ENCODE results near the gene SLC5A6. TPM values are rescaled to one million over a fixed set of nuclear protein-coding genes. Genes with fewer than 3 reads are reported as not detected.

SLC5A6 gene
- total and polyA plus RNA-seq, 2 of the 4 experiments (the other 2 are of a cell fraction) = 28.8 to 34.2 TPM

DNA sequence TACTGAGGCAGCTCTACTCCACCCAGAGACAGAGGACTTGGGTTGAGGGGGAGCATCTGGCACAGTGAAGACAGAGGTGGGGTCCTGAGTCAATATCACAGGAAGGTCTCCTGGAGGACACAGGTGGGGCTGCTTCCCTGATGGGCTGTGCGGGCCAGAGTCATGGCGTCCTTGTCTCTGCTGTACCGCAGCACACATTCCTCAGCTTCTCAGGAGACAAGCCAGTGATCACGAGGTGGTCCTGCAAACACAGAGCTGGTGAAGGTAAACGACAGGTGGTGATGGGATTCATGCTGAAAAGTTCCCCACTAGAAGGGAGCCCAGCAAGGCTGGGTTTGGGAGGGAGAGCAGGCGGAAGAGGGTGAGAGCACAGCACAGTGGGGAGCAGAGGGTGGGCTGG lies 53.6 kb downstream of the SLC5A6 start:
- H3K23ac ChIP-seq (ENCODE audit: low read depth, low read length) = no peak overlapping the region
- dilution Hi-C loops (cut with HindIII; ENCODE audit: low sequenced_read_pairs, unreplicated experiment) (no loop called here), intact Hi-C loops (cut with micrococcal nuclease) (no loop called here), in situ Hi-C loops (cut with MboI; ENCODE audit: low sequenced_read_pairs) (no loop called here)
- H3K9me3 ChIP-seq (ENCODE audit: control insufficient read depth, insufficient read depth, low read length) = no peaks in the 10 kb centered on the region
- no TSS peak for BruUV-seq (replicated peaks)
- no peak overlapping the region for H4K5ac ChIP-seq (ENCODE audit: low read depth, low read length)
- no peak overlapping the region for H3K27ac ChIP-seq (ENCODE audit: insufficient read depth, low read length)
- no peak overlapping the region for H4K8ac ChIP-seq (ENCODE audit: low read depth in 2 of 2, low read length in 2 of 2)
- no peaks in the 10 kb centered on the region for H3K36me3 ChIP-seq (ENCODE audit: control insufficient read depth, insufficient read depth, low read length)
- H3K4me3 ChIP-seq (ENCODE audit: insufficient read depth, low read depth, low read length) = no peak overlapping the region
- no peak overlapping the region for H3K14ac ChIP-seq (replicated peaks; ENCODE audit: low read depth, low read length)
- peaks cover 13% of the 10 kb centered on the region for H3K27me3 ChIP-seq (ENCODE audit: control insufficient read depth, insufficient read depth, low read length)
- H3K9me1 ChIP-seq (ENCODE audit: insufficient read depth, low read length) = no peaks in the 10 kb centered on the region
- no peak overlapping the region for H3K4ac ChIP-seq (ENCODE audit: low read depth, low read length)
- no peaks in the 10 kb centered on the region for H3K4me1 ChIP-seq (ENCODE audit: control insufficient read depth, insufficient read depth, low read length)
- no peak overlapping the region for H2BK20ac ChIP-seq (ENCODE audit: low read depth, low read length)
- H4K91ac ChIP-seq (ENCODE audit: insufficient read depth, low read depth, low read length) = no peak overlapping the region
- H2BK15ac ChIP-seq (ENCODE audit: low read depth, low read length) = no peak overlapping the region
- no peak overlapping the region for H3K9ac ChIP-seq (ENCODE audit: low read depth, low read length)
- H2BK120ac ChIP-seq (ENCODE audit: low read depth, low read length) = no peak overlapping the region
- H2AK5ac ChIP-seq (ENCODE audit: low read depth, low read length) = no peak overlapping the region
- H3K79me1 ChIP-seq (ENCODE audit: low read depth in 1 of 2, low read length in 2 of 2) = no peaks in the 10 kb centered on the region
- DNase-seq (no peak), ATAC-seq (ENCODE audit: low read depth) (no peak)
- H3K56ac ChIP-seq (ENCODE audit: extremely low read depth, insufficient read depth, low read length) = no peak overlapping the region
- 38% methylated on average over 2 of the region's 6 CpGs; no CpG with 5 or more reads in 1 of the 2 experiments for WGBS, 2 experiments (ENCODE audit: extremely low coverage in 2 of 2, insufficient read length in 1 of 2)
- H3K4me2 ChIP-seq (ENCODE audit: low read depth, low read length) = no peak overlapping the region
- ChIA-PET CTCF (interaction anchor here (1.1 kb wide), 1 partner anchor 11 kb away, joined by 4 read pairs; no protein-coding TSS in a partner anchor), POLR2A (ENCODE audit: unreplicated experiment) (interaction anchor here (0.5 kb wide), 1 partner anchor 24 kb away, joined by 5 read pairs; no protein-coding TSS in a partner anchor)
- no peaks in the 10 kb centered on the region; the same call in 1 of the 2 replicates for H4K20me1 ChIP-seq (ENCODE audit: insufficient read depth, low read length)
- H2BK5ac ChIP-seq (ENCODE audit: low read depth, low read length, poor library complexity, severe bottlenecking) = no peak overlapping the region
- TF ChIP-seq MAZ (IDR thresholded peaks at IDR 0.05; ENCODE audit: borderline replicate concordance, low read depth, low read length) (no peak), FOS (IDR thresholded peaks at IDR 0.05; ENCODE audit: low read depth, low read length) (no peak), NFE2L2 (IDR thresholded peaks at IDR 0.05; ENCODE audit: low read depth, low read length) (no peak), MXI1 (IDR thresholded peaks at IDR 0.05; ENCODE audit: borderline replicate concordance, low read depth, low read length) (no peak), CHD1 (IDR thresholded peaks at IDR 0.05; ENCODE audit: low read depth, low read length) (no peak), RAD21 (IDR thresholded peaks at IDR 0.05; ENCODE audit: low read length) (no peak), RFX5 (IDR thresholded peaks at IDR 0.05; ENCODE audit: low read depth, low read length) (no peak), CEBPB (IDR thresholded peaks at IDR 0.05; ENCODE audit: low read depth, low read length) (no peak), SMC3 (IDR thresholded peaks at IDR 0.05; ENCODE audit: low read depth, low read length) (no peak), MAFK (IDR thresholded peaks at IDR 0.05; ENCODE audit: low read depth, low read length) (no peak), POLR2A (IDR thresholded peaks at IDR 0.05; ENCODE audit: low read depth, low read length) (no peak), BHLHE40 (IDR thresholded peaks at IDR 0.05; ENCODE audit: low read depth, low read length) (no peak)
- TF ChIP-seq, protein P1, sequence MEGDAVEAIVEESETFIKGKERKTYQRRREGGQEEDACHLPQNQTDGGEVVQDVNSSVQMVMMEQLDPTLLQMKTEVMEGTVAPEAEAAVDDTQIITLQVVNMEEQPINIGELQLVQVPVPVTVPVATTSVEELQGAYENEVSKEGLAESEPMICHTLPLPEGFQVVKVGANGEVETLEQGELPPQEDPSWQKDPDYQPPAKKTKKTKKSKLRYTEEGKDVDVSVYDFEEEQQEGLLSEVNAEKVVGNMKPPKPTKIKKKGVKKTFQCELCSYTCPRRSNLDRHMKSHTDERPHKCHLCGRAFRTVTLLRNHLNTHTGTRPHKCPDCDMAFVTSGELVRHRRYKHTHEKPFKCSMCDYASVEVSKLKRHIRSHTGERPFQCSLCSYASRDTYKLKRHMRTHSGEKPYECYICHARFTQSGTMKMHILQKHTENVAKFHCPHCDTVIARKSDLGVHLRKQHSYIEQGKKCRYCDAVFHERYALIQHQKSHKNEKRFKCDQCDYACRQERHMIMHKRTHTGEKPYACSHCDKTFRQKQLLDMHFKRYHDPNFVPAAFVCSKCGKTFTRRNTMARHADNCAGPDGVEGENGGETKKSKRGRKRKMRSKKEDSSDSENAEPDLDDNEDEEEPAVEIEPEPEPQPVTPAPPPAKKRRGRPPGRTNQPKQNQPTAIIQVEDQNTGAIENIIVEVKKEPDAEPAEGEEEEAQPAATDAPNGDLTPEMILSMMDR (conservative IDR thresholded peaks at IDR 0.05; ENCODE audit: low read depth, low read length) = no peak
- TF ChIP-seq, protein P2, sequence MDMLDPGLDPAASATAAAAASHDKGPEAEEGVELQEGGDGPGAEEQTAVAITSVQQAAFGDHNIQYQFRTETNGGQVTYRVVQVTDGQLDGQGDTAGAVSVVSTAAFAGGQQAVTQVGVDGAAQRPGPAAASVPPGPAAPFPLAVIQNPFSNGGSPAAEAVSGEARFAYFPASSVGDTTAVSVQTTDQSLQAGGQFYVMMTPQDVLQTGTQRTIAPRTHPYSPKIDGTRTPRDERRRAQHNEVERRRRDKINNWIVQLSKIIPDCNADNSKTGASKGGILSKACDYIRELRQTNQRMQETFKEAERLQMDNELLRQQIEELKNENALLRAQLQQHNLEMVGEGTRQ (IDR thresholded peaks at IDR 0.05; ENCODE audit: low read depth, low read length) = no peak
- TF ChIP-seq, protein P3, sequence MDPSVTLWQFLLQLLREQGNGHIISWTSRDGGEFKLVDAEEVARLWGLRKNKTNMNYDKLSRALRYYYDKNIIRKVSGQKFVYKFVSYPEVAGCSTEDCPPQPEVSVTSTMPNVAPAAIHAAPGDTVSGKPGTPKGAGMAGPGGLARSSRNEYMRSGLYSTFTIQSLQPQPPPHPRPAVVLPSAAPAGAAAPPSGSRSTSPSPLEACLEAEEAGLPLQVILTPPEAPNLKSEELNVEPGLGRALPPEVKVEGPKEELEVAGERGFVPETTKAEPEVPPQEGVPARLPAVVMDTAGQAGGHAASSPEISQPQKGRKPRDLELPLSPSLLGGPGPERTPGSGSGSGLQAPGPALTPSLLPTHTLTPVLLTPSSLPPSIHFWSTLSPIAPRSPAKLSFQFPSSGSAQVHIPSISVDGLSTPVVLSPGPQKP (IDR thresholded peaks at IDR 0.05; ENCODE audit: borderline replicate concordance, low read depth, low read length) = no peak
- H3K18ac ChIP-seq (ENCODE audit: low read depth, low read length) = no peak overlapping the region
- no peak overlapping the region for H2AK9ac ChIP-seq (replicated peaks; ENCODE audit: low read depth, low read length, poor library complexity)
- no peak overlapping the region for H2AFZ ChIP-seq (replicated peaks; ENCODE audit: low read length, poor library complexity)

Measured in IMR-90 (cell line).